ENCODE results near the gene SPHK2.

SPHK2 gene

DNA sequence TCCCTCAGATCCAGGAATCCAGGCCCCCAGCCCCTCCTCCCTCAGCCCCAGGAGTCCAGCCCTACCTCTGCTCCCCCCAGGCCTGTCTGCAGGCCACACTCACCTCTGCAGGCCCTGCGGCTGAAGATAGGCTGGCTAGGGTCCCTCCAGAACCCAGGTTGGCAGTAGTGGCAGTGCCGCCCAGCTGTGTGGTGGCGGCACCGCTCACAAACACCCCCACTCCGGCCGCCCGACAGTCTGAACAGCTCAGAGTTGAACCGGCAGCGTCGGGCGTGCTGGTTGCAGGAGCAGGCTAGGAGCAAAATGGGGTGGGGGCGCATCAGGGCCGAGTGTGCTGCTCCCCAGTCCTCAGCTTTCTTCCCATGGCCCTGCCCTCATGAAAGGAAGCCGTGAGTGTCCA lies 45.2 kb downstream of the SPHK2 start:
- H3K4me1 ChIP-seq (ENCODE audit: insufficient read depth, low read length): no peaks in the 10 kb centered on the region
- no peaks in the 10 kb centered on the region for H3K9me3 ChIP-seq (ENCODE audit: insufficient read depth, low read depth, low read length)
- no peak overlapping the region for H3K9ac ChIP-seq (ENCODE audit: low read depth, low read length)
- 90% methylated on average over 14 of the region's 14 CpGs for WGBS
- H3K27ac ChIP-seq (ENCODE audit: low read depth, low read length): no peak overlapping the region
- H3K4me3 ChIP-seq (ENCODE audit: low read length): no peak overlapping the region
- no peaks in the 10 kb centered on the region for H3K27me3 ChIP-seq (ENCODE audit: insufficient read depth, low read length)
- H3K36me3 ChIP-seq (ENCODE audit: insufficient read depth, low read length): no peaks in the 10 kb centered on the region

DNA sequence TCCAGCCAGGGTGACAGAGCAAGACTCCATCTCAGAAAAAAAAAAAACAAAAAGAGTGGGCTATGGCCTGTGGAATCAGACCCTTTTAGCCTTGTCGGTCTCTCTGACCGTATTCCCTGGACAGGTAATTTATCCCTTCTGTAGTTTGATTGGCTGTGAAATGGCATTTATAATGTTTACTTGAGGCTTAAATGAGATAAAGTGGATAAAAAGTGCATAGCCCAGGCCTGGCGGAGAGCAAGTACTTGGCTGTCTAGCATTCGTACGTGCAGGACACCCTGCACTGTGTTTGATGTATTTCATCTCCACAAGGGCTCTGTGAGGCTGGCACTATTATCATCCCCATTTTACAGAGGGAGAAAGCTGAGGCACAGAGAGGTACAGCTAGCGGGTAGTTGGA lies 46.5 kb downstream of the SPHK2 start:
- Histone ChIP-seq H3K9ac (ENCODE audit: low read depth, low read length) (no peak overlapping the region), H3K4me3 (ENCODE audit: low read length) (no peak overlapping the region), H3K36me3 (ENCODE audit: insufficient read depth, low read length) (no peaks in the 10 kb centered on the region), H3K27ac (ENCODE audit: low read depth, low read length) (no peak overlapping the region), H3K4me1 (ENCODE audit: insufficient read depth, low read length) (no peaks in the 10 kb centered on the region), H3K9me3 (ENCODE audit: insufficient read depth, low read depth, low read length) (no peaks in the 10 kb centered on the region), H3K27me3 (ENCODE audit: insufficient read depth, low read length) (no peaks in the 10 kb centered on the region)
- WGBS: 93% methylated on average over 6 of the region's 6 CpGs

DNA sequence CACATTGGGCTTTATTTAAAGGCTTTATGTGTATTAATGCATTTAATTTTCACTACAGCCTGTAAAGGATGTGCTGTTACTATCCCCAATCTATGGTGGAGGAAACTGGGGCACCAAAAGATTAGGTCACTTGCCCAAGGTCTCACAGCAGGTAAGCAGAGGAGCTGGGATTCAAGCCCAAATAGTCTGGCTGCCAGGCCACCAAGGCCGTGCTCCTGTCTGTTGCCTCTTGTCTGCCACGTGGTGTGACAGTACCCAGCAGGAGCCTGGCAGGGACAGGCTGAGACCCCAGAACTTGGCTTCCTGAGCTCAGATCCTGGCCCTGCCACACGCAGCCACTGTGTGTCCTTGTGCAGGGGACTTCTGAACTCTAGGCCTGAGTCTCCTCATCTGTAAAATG lies 49.0 kb downstream of the SPHK2 start:
- H3K36me3 ChIP-seq (ENCODE audit: insufficient read depth, low read length): no peaks in the 10 kb centered on the region
- H3K9ac ChIP-seq (ENCODE audit: low read depth, low read length): no peak overlapping the region
- H3K27ac ChIP-seq (ENCODE audit: low read depth, low read length): no peak overlapping the region
- H3K27me3 ChIP-seq (ENCODE audit: insufficient read depth, low read length): peaks cover under 1% of the 10 kb centered on the region; the same call in 1 of the 2 replicates
- H3K4me1 ChIP-seq (ENCODE audit: insufficient read depth, low read length): 0 out of 2 replicates have a peak, but pooled peaks cover 2% of the 10 kb centered on the region
- 85% methylated on average over 3 of the region's 3 CpGs for WGBS
- no peaks in the 10 kb centered on the region for H3K9me3 ChIP-seq (ENCODE audit: insufficient read depth, low read depth, low read length)
- H3K4me3 ChIP-seq (ENCODE audit: low read length): no peak overlapping the region

DNA sequence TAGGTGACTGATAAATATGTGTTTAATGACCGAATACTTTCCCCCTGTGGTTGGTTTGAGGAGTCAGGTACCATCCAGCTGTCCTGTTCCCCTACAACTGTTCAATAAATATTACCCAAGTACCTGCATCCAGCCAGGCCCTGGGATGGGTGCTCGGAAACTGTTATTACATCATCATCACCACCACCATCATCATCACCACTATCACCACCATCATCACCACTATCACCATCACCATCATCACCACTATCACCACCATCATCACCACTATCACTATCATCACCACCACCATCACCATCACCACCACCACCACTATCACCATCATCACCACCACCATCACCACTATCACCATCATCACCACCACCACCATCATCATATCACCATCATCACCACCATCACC lies 49.5 kb downstream of the SPHK2 start:
- Histone ChIP-seq H3K9ac (ENCODE audit: low read depth, low read length) (no peak overlapping the region), H3K27ac (ENCODE audit: low read depth, low read length) (no peak overlapping the region), H3K36me3 (ENCODE audit: insufficient read depth, low read length) (no peaks in the 10 kb centered on the region), H3K27me3 (ENCODE audit: insufficient read depth, low read length) (peaks cover 5% of the 10 kb centered on the region), H3K4me1 (ENCODE audit: insufficient read depth, low read length) (0 out of 2 replicates have a peak, but pooled peaks cover 6% of the 10 kb centered on the region), H3K4me3 (ENCODE audit: low read length) (no peak overlapping the region), H3K9me3 (ENCODE audit: insufficient read depth, low read depth, low read length) (no peaks in the 10 kb centered on the region)
- WGBS: 94% methylated on average over 1 of the region's 2 CpGs

DNA sequence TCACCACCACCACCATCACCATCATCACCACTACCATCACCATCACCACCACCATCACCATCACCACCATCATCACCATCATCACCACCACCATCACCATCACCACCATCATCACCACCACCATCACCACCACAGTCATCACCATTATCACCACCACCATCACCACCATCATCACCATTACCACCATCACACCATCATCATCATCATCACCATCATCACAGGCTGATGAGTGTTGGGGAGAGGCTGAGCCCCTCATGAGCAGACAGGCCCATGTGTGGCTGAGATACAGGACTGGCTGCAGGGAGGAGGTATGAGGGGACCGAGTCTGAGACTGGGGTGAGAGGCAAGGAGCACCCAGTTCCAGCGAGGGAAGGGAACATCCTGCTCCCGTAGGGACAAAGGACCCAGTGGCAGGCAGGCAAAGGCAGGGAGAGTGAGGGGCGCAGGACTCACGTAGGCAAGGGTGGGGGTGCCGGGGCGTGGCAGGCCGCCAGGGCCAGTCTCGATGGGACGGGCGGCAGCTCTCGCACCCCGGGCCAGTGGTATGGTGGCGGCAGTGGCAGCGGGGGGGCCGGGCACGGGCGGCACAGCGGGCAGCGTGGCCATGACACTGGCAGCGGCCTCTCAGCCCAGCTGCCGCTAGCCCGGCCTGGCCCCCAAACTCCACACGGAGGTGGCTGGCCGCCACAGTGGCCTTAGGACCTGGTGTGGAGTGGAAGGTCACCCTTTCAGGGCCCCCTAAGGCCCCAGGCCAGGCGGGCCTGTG lies 50.8 kb downstream of the SPHK2 start:
- Histone ChIP-seq H3K36me3 (ENCODE audit: insufficient read depth, low read length) (no peaks in the 10 kb centered on the region), H3K9ac (ENCODE audit: low read depth, low read length) (no peak overlapping the region), H3K27ac (ENCODE audit: low read depth, low read length) (no peak overlapping the region), H3K4me3 (ENCODE audit: low read length) (no peak overlapping the region), H3K9me3 (ENCODE audit: insufficient read depth, low read depth, low read length) (no peaks in the 10 kb centered on the region), H3K27me3 (ENCODE audit: insufficient read depth, low read length) (peaks cover 11% of the 10 kb centered on the region), H3K4me1 (ENCODE audit: insufficient read depth, low read length) (peaks cover 19% of the 10 kb centered on the region)
- 95% methylated on average over 26 of the region's 26 CpGs for WGBS

DNA sequence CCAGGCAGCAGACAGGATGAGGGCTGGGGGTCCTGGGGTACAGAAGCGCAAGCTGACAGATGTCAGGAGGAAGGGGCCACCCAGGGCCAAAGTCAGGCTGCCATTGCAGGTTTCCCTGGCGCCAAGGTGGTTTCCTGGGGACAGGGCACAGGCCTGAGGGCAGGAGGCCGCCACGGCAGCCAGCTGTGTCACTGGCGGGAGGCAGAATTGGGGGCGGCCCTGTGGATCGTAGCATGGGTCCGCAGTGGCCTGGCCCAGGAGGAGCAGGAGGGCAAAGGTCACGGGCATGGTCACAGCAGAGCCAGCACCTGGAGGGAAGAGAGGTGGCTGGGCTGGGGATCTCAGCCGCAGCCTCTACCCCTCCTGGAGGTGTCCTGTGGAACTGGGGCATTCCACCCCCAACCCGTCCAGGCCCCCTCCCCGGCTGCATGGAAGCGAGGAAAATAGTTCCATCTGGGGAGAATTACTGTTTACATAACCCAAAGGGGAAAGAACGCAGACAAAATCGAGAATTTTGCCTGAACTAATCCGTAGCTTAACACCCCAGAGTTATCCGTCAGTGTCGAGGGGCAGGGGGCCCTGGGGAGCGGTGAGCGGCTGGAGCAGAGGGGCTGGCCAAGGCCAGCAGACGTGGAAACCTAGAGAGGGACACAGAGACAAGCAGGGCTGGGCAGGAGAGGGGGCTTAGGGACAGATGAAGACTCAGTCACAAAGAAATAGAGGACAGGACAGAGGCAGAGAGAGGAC lies 51.6 kb downstream of the SPHK2 start:
- Histone ChIP-seq H3K27me3 (ENCODE audit: insufficient read depth, low read length) (peaks cover 11% of the 10 kb centered on the region), H3K9ac (ENCODE audit: low read depth, low read length) (no peak overlapping the region), H3K9me3 (ENCODE audit: insufficient read depth, low read depth, low read length) (no peaks in the 10 kb centered on the region), H3K27ac (ENCODE audit: low read depth, low read length) (no peak overlapping the region), H3K4me3 (ENCODE audit: low read length) (no peak overlapping the region), H3K4me1 (ENCODE audit: insufficient read depth, low read length) (peaks cover 25% of the 10 kb centered on the region), H3K36me3 (ENCODE audit: insufficient read depth, low read length) (no peaks in the 10 kb centered on the region)
- 88% methylated on average over 21 of the region's 21 CpGs for WGBS

DNA sequence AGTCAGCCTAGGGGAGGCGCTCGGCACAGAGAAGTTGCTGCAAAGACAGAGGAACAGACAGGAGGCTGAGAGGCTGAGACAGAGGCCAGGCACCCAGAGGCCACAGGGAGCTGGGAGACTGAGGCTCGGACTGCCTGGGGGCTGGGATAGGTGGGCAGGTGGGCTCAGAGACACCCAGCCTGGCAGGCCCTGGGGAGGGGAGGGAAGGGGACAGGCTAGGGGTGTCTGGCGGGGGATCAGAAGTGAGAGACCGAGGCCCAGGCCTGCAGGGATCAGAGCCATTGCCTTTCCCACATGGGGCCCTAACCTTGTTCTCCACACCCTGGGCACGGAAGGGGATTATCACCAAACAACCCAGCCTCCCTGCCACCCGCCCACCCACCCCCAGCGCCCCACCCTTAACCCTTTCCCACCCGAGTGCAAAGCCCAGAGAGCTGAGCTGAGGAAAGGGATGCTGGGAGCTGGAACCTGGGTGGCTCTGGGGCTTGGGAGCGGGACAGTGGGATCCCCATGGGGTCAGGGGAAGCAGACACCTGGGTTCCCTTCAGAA lies 52.2 kb downstream of the SPHK2 start:
- Histone ChIP-seq H3K4me3 (ENCODE audit: low read length) (no peak overlapping the region), H3K9ac (ENCODE audit: low read depth, low read length) (no peak overlapping the region), H3K36me3 (ENCODE audit: insufficient read depth, low read length) (no peaks in the 10 kb centered on the region), H3K4me1 (ENCODE audit: insufficient read depth, low read length) (peaks cover 25% of the 10 kb centered on the region), H3K9me3 (ENCODE audit: insufficient read depth, low read depth, low read length) (no peaks in the 10 kb centered on the region), H3K27me3 (ENCODE audit: insufficient read depth, low read length) (peaks cover 11% of the 10 kb centered on the region), H3K27ac (ENCODE audit: low read depth, low read length) (no peak overlapping the region)
- 84% methylated on average over 4 of the region's 10 CpGs for WGBS

DNA sequence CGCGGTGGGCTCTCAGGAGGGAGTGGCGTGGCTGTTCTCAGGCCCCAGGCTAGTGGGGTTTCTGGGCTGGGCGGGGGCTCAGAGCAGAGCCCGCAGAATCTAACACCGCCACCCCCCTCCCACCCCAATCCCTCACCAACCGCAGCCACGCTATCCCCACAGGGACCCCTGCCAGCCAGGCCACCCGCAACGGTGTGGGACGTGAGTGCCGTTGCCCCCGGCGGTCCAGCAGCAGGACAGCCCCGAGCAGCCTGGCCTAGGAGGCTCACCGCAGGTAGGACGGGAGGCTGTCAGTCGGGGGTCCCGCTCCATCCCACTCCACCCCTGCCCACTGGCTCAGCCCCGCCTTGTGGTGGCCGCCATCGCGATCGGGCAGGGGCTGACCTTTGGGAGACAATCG lies 53.7 kb downstream of the SPHK2 start, which contains the start of gene NTN5:
TSS of gene NTN5 (minus strand) at position 24 of the 400 bp plus-strand sequence. CDS start 2,031 bp downstream, outside the sequence.
- peak within 1 kb of the TSS; percentile 26; the same call in 1 of the 2 replicates for H3K4me3 ChIP-seq (ENCODE audit: low read length)
- 45% methylated on average over 25 of the region's 25 CpGs for WGBS
- no peaks in the 10 kb centered on the region for H3K9me3 ChIP-seq (ENCODE audit: insufficient read depth, low read depth, low read length)
- peaks cover 11% of the 10 kb centered on the region for H3K27me3 ChIP-seq (ENCODE audit: insufficient read depth, low read length)
- H3K27ac ChIP-seq (ENCODE audit: low read depth, low read length): no peak within 1 kb of the TSS
- peaks cover 25% of the 10 kb centered on the region for H3K4me1 ChIP-seq (ENCODE audit: insufficient read depth, low read length)
- no peak within 1 kb of the TSS for H3K9ac ChIP-seq (ENCODE audit: low read depth, low read length)
- H3K36me3 ChIP-seq (ENCODE audit: insufficient read depth, low read length): no peaks in the 10 kb centered on the region

DNA sequence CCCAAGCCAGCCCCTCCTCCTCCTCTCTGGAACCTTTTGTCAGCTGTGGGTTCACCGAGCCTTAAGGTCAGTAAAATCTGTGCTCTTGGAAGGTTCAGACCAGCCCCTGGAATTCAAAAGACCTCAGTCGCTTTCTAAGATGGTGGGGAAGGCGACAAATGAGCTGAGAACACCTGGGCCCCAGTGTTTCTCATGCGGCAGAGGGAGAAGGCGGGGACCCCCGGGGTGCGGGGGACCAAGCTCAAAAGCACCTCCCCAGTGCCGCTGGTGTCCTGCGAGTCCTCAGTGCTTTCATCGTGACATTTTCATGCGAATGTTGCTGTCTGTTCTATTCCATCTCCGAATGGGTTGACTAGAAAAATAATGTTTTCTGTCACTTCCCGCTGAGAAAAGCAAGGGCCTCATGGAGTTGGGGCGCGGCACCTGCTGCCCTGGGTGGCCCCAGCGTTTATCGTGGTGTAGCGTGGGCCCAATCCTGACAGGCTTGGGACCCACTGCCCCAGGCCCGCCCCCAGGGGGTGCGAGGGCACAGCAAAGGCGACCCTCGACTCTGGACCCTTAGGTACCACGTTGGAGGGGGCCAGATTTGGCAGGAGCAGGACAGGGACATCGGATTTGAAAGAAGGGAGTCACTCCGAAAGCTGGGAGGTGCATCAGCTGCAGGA lies 54.3 kb downstream of the SPHK2 start:
- 40% methylated on average over 25 of the region's 25 CpGs for WGBS
- Histone ChIP-seq H3K36me3 (ENCODE audit: insufficient read depth, low read length) (no peaks in the 10 kb centered on the region), H3K9me3 (ENCODE audit: insufficient read depth, low read depth, low read length) (no peaks in the 10 kb centered on the region), H3K27ac (ENCODE audit: low read depth, low read length) (no peak overlapping the region), H3K27me3 (ENCODE audit: insufficient read depth, low read length) (peaks cover 11% of the 10 kb centered on the region), H3K9ac (ENCODE audit: low read depth, low read length) (no peak overlapping the region), H3K4me3 (ENCODE audit: low read length) (peak overlapping the region; percentile 26; the same call in 1 of the 2 replicates), H3K4me1 (ENCODE audit: insufficient read depth, low read length) (peaks cover 25% of the 10 kb centered on the region)

DNA sequence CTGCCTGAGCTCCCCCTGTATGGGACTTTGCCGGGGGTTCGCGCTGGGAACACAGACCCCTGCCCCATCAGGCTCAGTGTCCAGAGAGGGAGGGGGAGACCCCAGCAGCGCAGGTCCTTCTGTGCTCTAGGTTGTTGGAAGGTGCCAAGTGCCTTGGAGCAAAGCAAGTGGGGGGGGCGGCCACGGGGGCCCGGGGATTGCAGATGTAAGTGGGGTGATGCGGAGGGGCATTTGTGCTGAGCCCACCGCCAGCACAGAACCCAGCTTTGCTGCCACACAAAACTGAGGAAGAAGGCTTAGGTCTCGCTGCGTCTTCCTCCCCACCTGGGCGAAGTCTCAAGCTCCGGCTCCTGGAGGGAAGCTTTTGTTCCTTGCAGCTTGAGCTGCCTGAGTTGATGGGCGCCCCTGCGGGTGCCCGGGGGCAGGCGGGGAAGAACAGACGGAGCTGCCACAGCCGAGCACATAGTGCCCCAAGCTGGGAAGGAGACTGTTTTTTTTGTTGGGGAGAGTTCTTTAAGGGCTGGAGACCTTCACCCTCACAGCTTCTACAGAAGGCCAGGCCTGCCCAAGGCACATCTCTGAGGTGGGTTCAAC lies 55.0 kb downstream of the SPHK2 start:
- Histone ChIP-seq H3K4me3 (ENCODE audit: low read length) (no peak overlapping the region), H3K27ac (ENCODE audit: low read depth, low read length) (no peak overlapping the region), H3K9ac (ENCODE audit: low read depth, low read length) (no peak overlapping the region), H3K36me3 (ENCODE audit: insufficient read depth, low read length) (no peaks in the 10 kb centered on the region), H3K4me1 (ENCODE audit: insufficient read depth, low read length) (peaks cover 25% of the 10 kb centered on the region), H3K9me3 (ENCODE audit: insufficient read depth, low read depth, low read length) (no peaks in the 10 kb centered on the region), H3K27me3 (ENCODE audit: insufficient read depth, low read length) (peaks cover 11% of the 10 kb centered on the region)
- 23% methylated on average over 19 of the region's 19 CpGs for WGBS
